Epithelial cell of esophagus (primary cell): ENCODE results near the gene UXS1.

Source experiments
- DNase-seq: peaks from one replicate; pipeline ENCODE4 v3.0.0; 2010; ENCODE audit warnings: low read depth
- H3K4me3 ChIP-seq: 2 replicates; pipeline ENCODE4 v1.5.1; 2011; ENCODE audit warnings: mild to moderate bottlenecking, low read length, control low read depth
- CTCF ChIP-seq: IDR thresholded peaks from 2 replicates; pipeline ENCODE4 v1.5.1; 2011; ENCODE audit warnings: low read depth, mild to moderate bottlenecking, low read length, control low read depth, inconsistent platforms; ENCODE audit not compliant: insufficient read depth; ENCODE audit errors: missing control alignments

The UXS1 gene

DNA sequence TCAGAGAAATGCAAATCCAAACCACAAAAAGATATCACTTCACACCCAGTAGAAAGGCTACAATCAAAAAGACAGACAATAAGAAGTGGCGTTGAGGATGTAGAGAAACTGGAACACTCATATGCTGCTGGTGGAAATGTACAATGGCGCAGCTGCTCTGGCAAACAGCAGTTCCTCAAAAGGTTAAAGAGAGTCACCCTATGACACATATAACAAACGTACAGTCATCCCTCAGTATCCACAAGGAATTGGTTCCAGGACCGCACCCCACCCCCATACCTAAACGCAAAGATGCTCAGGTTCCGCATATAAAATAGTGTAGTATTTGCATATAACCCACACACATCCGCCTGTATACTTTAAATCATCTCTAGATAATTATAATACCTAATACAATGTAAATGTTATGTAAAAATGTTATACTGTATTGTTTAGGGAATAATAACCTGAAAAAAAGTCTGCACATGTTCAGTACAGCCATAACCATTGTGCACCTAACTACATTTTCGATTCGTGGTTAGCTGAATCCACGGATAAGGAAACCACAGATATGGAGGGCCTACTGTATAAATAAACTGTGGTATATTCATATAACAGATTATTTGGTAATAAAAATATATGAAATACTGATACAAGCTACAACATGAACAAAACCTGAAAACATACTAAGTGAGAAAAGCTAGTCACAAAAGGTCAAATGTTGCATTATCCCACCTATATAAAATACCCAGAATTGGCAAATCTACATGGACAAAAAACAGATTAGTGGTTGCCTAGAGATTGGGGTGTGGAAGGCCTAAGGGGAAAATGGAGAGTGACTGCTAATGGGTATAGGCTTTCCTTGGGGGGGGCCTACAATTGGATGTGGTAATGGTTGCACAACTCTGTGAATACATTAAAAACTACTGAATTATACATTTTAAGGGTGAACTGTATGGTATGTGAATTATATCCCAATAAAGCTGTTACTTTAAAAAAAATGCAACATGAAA, 37.5 kb downstream of the UXS1 start:
- no peak overlapping the region for H3K4me3 ChIP-seq
- peak; percentile 80 for DNase-seq
- TF ChIP-seq CTCF: no peak

DNA sequence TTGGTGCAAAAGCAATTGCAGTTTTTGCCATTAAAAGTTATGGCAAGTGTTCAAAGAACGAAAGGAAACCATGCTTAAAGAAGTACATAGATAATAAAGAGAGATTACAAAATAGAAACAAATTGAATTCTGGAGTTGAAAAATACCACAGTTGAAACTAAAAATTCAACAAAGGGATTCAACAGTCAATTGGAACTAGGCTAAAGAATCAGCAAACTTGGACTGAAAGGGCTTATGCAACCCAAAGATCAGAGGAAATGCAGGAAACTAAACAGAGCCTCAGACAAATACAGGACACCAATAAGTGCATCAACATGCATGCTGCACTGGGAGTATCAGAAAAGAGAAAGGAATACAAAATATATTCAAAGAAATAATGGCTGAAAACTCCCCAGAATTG, 40.3 kb downstream of the UXS1 start:
- DNase-seq: no peak
- TF ChIP-seq CTCF: no peak
- no peak overlapping the region for H3K4me3 ChIP-seq

DNA sequence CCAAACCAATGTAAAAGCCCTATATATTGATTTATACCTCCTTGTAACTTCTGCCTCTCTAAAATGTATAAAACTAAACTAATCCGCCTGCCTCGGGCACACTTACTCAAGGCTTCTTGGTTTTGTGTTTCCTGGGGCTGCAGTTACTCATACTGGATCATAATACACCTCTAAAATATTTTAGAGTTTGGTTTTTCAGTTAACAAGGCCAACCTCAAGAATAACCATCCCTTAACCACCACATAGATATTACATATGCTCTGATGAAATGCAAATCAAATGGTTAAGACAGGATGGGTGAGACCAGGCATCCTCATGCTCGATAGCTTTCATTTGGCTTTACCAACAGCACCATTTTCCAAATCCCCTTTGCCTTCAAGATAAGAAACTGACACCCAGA, 46.4 kb downstream of the UXS1 start:
- no peak overlapping the region for H3K4me3 ChIP-seq
- TF ChIP-seq CTCF: no peak
- no peak for DNase-seq

- TF ChIP-seq CTCF: no peak
- DNase-seq: peak; percentile 40
- H3K4me3 ChIP-seq: no peak overlapping the region
Observed at GRCh38 chr2:106147159-106147558, 46.9 kb downstream of the UXS1 start.

DNA sequence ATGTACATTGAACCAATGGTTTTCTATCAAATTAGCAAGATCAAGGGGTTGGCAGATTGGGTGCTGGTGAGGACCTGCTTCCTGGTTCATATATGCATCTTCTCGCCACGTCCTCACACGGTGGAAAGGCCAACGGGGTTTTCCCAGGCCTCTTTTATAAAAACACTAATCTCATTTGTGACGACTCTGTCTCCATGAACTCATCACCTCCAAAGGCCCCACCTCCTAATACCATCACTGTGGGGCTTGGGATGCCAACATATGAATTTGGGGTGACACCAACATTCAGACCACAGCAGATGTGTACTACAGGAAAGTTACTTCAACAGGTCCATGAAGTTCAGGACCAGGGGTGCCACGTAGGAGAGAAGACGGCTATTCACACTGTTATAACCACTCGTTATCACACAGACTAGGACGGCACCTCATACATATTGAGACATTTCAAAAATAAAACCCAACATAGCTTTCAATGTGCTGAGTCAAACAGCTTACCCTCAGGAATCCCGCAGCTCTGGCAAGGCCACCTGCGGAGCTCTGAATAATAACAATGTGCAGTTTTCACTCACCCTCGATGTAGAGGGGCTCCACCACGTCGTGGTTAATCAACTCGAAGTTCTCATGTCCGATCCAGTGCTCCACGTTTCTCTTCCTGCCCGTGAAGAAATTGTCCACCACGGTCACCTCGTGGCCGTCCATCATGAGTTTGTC, 49.3 kb downstream of the UXS1 start:
- no peak overlapping the region for H3K4me3 ChIP-seq
- no peak for DNase-seq
- TF ChIP-seq CTCF: no peak

- no peak overlapping the region for H3K4me3 ChIP-seq
- no peak for TF ChIP-seq CTCF
- peak; percentile 92 for DNase-seq
Observed at GRCh38 chr2:106143495-106144215, 50.4 kb downstream of the UXS1 start.
